Hindlimb muscle (tissue), 1 donor: ENCODE data around the gene FPR2. TPM values are rescaled to one million over a fixed set of nuclear protein-coding genes. Genes with fewer than 3 reads are reported as not detected.
"Not testable (repeated sequence)": the region's sequence is repeated elsewhere in the genome, so short reads cannot be mapped to it uniquely, and the experiment has no call there.

Source experiments
- DNase-seq: peaks from one replicate; pipeline ENCODE4 v3.0.0-alpha.2; 2013
- polyA plus RNA-seq: library from polyadenylated mRNA; unstranded; fragments of 120-200 nt; gene quantifications from one replicate; pipeline ENCODE4 v1.2.1, GENCODE V29; 2013; ENCODE audit not compliant: insufficient read length

The FPR2 gene
- polyA plus RNA-seq, 1 donor: 0.61 TPM

DNA sequence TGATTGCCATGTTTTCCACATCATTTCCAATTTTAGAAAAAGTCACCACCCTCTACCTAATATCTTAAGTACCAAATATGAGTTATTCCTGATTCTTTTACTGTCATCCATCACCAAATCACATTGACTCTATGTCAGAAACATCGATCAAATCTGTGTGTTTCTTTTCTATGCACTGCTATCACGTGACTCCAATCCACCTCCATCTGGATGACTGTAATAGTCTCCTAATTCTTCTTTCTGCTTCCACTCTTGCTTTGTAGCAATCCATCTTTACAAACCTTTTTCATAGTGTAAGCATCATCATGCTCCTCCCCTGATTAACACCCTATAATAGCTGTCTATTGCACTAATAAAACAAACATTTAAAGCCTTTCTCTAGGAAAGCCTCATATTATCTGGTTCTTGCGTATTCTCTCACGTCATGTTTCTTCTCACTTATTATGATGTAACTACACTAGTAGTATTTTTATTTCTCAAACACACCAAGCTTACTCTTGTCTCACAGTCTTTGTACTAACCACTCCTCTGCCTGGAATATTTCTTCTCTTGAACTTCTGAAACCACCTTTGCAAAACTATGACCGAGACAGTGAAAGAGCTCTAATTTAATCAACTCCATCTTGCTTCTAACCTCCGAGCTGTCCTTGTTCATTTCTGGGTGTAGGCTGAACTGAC, 23.3 kb downstream of the FPR2 start:
- DNase-seq: no peak

DNA sequence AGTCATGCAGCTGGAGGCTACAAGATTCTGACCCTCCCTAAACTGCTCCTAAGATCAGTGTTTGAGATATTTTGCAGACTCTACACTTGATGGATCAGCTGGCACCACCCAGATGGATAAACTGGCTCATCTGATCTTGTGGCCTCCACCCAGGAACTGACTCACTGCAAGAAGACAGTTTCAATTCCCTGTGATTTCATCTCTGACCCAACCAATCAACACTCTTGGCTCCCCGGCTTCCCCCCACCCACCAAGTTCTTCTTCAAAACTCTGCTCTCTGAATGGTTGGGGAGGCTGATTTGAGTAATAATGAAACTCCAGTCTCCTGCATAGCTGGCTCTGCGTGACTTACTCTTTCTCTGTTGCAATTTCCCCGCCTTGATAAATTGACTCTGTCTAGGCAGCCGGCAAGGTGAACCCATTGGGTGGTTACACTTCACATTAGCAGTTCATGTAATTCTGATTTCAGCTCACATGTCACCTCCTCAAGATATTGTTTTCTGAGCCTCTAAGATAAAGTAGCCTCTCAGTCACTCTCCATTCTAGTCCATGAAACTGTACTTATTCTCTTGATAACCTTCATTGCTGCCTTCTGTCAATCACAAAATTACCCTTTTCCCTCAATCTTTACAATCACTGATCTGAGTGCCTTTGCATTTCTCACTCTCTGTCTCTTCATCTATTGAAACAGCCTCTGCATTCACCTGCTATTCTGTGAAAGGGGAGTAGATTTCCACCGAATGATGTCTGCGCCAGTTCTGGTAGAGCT, 24.1 kb downstream of the FPR2 start:
- peak; percentile 30 for DNase-seq

DNA sequence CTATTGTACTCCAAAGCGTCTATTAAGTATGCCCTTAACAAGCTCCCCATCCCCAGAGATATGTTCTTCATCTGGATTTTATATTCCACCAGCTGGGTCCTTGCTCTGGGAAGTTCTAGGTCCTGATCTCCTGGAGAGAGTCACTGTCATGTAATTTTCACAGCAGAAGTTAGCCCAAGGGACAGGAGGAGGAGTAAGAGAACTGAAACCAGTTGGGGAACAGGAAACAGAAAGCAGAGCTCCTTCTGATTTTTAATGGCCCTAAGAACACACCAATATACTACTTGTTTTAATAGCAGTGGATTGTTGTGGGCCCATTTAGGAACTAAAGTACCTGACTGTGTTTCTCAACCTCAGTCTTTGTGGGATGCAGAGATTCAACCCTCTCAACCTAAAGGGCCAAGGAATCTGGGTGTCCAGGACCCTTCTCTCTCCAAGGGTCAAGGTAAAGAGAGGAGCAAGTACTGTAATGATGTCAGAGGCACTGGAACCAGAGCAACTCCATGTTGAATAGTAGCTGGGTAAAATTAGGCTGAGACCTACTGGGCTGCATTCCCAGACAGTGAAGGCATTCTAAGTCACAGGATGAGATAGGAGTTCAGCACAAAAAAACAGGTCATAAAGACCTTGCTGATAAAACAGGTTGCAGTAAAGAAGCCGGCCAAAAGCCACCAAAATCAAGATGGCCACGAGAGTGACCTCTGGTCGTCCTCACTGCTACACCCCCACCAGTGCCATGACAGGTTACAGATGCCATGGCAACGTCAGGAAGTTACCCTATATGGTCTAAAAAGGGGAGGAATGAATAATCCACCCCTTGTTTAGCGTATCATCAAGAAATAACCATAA, 25.9 kb downstream of the FPR2 start:
- DNase-seq: no peak

DNA sequence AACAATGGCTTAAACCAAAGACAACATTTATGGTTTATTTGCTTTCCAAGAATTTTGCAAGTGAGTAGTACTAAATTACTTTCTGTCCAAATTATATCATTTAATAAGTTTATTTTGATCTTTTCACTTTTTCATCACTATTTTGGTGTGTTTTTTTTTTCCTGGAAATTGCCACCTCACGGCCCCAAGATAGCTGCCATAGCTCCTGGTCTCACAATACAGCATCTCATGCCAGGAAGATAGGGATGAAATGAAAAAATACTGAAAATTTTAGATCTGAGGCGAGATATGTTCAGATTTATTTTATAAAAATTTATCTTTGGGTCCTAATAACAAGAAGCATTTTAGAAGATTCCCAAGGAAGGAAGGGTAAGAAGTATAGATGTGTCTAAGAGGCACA, 27.0 kb downstream of the FPR2 start:
- DNase-seq: no peak

DNA sequence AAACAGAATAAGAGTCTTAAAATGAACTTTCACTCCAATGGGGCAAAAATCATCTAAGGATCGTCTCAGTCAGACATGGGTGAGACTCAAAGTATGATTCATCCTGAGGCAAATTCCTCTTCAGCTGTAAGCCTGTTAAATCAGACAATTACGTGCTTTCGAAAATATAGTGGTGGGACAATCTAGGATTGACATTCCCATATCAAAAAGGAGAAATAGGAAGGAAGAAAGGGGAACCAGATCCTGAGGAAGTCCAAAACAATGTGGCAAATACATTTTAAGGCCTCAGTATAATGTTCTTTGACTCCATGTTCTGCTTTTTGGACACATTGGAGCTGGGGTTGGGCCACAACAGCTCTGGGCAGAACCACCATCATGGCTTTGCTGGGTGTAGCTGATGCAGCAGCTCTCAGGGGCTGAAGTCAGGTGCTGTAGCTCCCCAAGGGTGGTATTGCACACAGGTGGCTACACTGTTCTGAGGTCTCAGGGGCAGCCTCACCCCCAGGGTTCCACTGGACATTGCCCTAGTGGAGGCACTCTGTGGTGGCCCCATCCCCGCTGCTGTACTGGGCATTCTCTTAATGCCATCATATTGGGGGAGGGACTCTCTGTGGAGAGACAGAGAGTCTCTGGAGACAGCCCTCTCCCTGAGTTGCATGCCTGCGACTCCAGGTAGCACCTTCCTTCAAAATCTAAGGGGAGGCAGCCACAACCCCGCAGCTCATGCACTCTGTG, 28.2 kb downstream of the FPR2 start:
- no peak for DNase-seq

DNA sequence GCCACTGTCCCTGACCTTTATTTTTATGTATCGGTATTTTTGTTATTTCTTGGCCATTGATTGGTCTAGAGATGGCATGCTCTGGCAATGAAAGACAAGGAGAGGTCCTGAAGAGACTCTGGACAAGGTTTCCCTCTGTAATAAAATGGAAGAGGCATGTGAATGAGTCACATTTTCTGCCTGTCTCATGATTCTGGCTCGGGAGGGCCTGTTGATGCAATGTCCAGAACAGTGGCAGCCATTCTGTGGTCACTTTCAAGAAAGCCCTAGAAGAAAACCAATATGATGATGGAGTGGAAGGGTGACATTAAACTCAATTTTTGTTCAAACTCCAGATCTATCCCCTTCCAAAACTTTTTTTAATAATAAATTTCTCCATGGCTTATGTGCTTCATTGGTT, 32.0 kb downstream of the FPR2 start:
- DNase-seq: no peak

DNA sequence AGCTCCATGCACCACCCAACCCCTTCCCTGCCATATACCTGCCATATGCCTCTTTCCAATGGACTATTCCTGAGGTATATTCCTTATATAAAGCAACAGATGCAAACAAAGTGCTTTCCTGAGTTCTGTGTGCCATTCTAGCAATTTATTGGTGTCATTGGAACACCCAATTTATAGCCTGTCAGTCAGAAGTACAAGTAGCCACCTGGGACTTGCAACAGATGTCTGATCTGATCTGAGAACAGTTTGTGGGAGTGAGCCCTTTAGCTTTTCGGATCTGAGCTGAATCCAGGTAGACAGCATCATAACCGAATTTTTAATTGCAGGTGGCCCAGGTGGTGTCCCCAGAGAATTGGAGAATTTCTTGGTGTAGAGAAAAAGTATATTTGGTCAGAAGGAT, 33.0 kb downstream of the FPR2 start:
- DNase-seq: no peak

DNA sequence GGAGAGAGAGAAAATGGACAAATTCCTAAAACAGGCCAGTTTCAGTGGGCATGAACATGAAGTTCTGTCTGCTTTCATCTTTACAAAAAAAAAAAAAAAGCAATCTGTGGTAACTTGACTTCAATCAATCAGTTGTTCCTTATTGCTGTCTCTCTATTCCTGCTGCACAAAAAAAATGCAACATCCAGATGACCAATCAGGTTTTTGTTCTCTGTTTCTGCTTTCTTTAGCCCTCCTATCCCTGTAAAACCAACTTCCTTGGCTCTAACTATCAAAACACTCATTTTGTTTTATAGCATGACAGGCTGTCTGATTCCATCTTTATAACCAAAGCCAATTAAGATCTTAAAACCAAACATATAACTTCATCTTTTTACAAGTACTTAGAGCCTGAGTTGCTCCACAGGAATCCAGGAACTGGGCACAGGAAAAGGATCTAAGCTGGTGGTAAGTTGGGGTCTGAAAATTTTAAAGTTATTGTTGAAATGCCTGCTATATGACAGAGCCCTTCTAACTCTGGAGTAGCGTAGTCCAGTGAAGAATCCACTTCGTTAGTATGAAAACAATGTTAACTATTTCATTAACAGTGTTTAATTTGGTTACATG, 34.0 kb downstream of the FPR2 start, which contains the start of gene FPR3:
TSS of gene FPR3 (plus strand) at position 273 of the 606 bp plus-strand sequence. CDS start 28,592 bp downstream, outside the sequence.
- no peak for DNase-seq

DNA sequence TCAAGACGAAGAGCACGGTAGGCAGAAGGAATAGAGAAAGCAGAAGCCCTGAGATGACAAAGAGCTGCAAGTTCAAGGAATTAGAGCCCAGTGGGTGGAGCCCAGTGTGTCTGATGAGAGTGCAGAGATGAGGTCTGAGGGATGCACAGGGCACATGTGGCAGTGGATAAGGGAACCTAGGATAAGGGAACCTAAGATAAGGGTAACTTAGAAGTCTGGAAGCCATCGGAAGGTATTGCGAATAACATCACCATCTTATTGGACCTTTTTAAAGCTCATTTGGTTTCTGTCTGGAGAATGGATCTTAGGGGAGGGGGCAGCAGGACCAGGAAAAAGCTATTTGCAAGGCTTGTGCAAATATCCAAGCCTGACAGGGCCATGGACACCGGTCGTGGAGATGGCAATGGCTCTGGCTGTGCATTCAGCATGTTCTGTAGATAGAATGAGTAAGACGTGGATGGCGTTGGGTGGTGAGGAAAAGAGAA, 35.3 kb downstream of the FPR2 start:
- DNase-seq: no peak

DNA sequence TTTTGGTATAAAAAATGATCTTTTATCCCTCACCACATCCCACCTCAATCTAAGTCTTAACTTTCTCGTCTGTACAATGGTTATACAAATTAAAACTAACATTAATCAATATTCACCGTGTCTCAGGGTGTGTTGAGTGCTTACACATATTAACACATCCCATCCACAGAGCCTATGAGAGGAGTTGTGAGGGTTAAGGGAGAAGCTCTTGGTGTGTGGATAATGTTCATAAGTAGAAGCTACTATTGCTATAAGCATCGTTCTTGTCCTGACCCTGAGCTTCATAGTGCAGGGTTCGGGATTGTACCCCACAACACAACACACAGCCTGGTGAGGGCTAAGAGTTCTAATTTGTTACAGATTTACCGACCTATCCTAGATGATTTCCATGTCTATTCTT, 36.5 kb downstream of the FPR2 start:
- no peak for DNase-seq

DNA sequence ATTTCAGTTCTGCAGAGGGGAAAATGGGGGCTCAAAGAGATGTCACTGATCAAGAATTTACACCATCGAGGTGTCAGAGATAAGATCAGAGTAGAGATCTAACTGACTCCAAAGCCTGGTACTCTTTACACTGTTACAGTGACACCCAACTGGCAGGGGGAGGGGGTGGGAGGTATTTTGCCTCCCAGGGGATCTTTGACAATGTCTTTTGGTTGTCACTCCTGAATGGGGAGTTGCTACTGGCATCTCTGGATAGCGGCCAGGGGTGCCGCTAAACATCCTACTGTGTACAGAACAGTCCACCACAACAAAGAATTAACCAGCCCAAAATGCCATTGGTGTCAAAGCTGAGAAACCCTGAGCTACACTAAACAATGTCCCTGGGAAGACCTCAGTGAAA, 37.1 kb downstream of the FPR2 start:
- no peak for DNase-seq

DNA sequence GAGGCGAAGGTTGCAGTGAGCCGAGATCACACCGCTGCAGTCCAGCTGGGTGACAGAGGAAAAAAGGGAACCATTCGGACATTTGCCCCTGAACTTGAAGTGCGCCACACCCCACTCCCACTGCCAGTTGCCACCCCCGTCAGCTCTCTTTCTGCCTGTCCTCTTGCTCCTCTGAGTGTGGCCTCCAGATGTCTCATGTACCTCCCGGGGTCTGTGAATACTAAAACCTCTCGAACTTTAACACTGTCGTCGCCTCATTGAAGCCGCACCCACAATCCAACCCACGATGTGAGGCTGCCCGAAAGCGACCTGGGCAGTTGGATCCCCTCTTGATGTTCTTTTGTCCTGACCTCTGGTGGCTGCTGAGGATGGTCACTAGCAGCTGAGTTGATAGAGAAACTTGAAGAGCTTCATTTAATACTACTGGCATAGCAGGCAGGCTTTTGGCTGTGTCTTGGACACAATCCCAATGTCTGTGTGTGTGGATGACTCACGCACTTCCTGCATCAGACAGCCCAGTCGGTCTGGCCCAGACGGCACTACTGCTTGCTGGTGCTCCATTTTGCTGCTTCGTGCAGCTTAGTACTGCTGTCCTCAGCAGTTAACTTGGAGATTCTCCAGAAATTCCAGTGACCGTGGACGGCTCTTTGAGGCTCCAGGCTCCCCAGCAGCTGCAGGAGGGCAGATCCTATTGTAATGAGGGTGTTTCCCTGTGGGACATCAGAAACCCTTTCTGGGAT, 38.2 kb downstream of the FPR2 start:
- peak; percentile 60 for DNase-seq

DNA sequence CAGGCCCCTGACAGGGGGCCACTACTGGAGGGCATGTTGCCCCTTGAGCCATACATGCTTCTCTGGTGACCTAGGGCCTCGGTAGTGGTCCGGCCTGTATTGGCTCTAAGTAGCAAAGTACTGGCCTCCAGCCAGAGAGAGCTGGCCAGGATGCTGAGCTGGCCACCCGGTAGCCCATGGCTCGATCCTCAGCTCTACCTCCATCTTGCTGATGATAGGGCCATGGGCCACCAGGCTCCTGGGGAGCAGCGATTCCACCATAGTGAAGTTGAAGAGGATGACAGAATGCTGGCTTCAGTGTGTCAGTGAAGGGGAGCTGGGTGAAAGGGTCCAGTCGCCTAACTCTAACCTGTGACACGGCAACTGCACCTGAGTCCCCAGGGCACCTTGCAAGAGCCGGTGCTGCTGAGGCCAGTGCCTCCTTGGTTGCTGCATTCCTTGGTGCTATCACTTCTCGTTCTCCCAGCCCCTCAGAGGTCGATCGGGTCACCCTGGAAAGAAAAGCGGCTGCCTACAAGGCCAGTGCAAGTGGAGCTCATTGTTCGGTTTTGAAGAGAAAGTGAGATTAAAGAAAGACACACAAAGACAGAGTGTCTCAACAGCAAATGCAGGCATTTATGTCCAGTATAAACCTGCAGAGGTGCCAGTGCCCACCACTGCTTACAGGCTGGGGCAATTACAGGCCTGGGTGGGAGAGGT, 38.9 kb downstream of the FPR2 start:
- no peak for DNase-seq

DNA sequence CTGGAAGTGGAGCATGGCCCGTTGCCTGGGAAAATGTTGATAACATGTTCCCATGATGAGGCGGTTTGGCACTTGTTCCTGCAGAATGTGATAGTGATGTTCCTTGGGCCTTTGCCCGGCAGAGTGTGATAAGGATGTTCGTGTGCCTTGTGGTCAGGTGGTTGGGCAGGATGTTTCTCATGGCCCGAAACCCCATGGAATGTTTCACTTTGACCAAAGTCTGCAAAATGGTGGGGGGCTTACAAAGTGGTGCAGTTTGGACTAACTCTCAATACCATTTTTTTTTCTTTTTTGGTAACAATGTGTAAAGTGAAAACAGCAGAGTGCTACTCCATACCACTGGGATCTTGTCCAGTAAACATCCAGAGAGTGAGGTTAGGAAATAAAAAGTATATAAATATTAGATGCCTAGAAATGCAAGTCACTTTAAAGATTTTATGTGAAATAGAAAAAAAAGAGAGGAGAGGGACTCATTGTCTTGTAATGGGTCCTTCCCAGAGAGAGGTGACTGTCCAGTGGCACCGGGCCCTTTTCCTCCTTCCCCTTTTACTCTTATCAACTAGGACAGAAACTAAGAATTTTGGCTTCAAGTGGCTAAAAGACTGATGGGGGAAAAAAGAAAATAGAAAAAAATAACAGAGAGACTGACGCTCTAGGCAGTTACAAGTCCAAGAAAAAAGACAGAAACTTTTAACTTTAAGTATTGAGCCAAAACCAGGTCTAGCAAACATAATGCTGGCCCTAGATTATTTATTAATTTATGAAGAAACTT, 39.7 kb downstream of the FPR2 start:
- no peak for DNase-seq

DNA sequence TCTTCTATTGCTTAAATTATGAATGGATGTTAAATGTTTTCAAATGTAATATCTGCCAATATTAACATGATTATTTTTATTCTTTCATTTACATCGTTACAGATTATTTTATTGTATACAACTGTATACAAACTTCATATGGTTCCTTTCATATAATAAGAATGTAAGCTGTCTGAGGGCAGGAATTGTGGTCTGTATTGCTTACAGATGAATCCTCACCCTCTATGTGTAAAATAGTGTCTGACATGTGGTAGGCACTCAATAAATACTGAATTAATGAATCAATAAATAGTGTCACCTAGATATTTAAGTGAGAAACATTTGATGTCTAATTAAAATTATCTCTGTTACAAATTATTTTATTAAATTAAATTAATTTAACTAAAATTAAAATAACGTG, 41.8 kb downstream of the FPR2 start:
- no peak for DNase-seq

DNA sequence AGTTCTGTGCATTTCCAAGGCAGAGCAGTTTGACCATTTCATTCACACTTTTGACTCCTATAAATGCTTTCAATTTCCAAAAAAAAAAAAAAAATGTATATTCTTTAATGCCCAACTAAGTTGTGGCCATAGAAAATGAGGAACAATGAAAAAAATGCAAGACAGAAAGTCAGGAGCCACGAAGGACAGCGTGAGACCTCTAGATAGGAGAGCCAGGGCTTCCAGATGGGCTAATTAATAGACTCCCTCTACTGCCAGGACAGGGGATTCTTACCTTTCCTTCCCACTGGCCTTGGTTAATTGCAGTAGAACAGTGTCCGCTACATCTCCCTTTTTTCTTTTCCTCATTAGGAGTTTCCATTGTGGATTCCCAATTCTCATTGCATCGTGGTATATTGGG, 42.5 kb downstream of the FPR2 start:
- no peak for DNase-seq

DNA sequence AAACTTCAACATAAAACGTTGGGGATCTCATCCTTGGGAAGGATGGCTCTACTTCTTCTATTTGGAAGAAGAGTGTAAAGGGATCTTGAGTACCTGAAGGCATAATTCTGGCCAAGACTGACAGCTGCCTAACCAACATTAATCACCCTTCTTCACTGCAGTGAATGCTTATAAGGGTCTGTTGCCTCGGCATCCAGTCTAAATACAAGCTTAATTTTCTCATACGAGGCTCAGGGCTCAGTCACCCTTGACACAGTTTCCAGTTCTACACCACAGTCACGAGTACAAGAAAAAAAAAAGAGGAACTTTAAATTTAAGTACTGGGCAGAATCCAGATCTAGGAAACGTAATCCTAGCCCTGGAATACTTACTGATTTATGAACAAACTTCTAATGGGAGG, 43.0 kb downstream of the FPR2 start:
- DNase-seq: no peak

DNA sequence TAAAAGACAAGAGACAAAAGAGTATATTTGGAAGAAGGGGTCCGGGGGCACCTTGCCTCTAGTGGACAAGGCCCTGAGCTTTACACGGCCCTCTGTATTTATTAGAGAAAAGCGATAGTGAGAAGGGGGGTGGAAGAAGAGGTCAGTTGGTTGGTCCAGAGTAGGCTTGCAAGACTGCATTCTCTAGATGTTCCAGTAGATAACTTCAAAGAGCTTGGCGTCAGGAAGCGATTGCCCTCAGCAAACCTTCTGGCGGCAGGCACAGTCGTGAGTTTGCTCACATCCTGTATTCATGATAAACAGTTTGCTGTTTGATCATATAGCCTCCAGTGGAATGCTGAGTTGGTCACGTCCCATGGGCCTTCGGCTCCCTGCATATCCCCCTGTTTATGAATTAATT, 43.8 kb downstream of the FPR2 start:
- DNase-seq: not testable (repeated sequence)

DNA sequence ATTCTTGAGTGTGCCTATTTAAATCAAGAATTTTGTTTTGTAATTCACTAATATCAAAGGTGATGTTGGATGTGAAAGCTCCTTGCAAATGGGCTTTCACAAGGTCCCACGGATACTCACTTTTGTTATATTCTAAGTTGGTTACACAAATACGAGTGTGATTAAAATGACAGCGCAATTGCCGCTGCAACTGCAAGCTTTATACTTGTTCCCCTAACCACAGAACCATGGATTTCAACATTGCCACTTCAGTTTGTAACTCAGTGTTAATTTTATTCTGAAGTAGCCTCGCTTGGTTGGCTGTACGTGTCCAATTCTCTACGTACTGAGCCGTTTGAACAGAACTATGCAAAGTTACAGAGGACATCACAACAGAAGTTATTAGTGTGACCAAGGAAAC, 44.4 kb downstream of the FPR2 start:
- DNase-seq: not testable (repeated sequence)

DNA sequence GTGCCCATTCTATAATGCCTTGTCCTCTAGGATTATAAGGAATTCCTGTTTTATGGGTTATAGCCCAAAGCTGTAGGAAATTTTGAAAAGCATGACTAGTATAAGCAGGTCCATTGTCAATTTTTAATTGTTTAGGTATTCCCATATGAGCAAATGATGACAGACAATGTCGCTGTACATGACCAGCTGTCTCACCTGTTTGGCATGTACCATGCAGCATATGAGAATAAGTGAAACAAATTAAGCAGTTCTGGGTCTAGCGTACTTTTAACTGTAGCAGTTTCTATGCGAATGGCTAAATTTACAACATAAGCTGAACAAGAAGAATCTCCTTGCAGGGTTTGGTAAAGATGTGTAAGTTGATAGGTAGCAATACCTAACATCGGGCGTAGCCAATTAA, 45.6 kb downstream of the FPR2 start:
- DNase-seq: not testable (repeated sequence)
